WI38 (cell line): ENCODE results near the gene IMMP2L.
"Not testable (repeated sequence)": the region's sequence is repeated elsewhere in the genome, so short reads cannot be mapped to it uniquely, and the experiment has no call there.

Experiments used
- H3K4me3 ChIP-seq: 2 replicates; pipeline ENCODE4 v1.5.1; 2011; ENCODE audit warnings: low read depth, mild to moderate bottlenecking, control low read depth, low read length
- CTCF ChIP-seq: IDR thresholded peaks from 2 replicates; pipeline ENCODE4 v1.5.1; 2012; ENCODE audit warnings: low read depth, mild to moderate bottlenecking, control low read depth, low read length

The IMMP2L gene

GRCh38 chr7:111262293-111263116 lies 299.8 kb downstream of the IMMP2L start:
- no peak for TF ChIP-seq CTCF
- H3K4me3 ChIP-seq, result no peak overlapping the region

- H3K4me3 ChIP-seq, result no peak overlapping the region
- no peak for TF ChIP-seq CTCF
Measured at GRCh38 chr7:111261496-111261895, 300.8 kb downstream of the IMMP2L start.

- TF ChIP-seq CTCF, result no peak
- H3K4me3 ChIP-seq, result no peak overlapping the region
Measured at GRCh38 chr7:111259991-111260390, 302.3 kb downstream of the IMMP2L start.

GRCh38 chr7:111256391-111256790 lies 305.9 kb downstream of the IMMP2L start:
- no peak for TF ChIP-seq CTCF
- no peak overlapping the region for H3K4me3 ChIP-seq

GRCh38 chr7:111255576-111255975 lies 306.7 kb downstream of the IMMP2L start:
- TF ChIP-seq CTCF, result no peak
- H3K4me3 ChIP-seq, result no peak overlapping the region

GRCh38 chr7:111251365-111251764 lies 310.9 kb downstream of the IMMP2L start:
- H3K4me3 ChIP-seq, result not testable (repeated sequence)

- not testable (repeated sequence) for H3K4me3 ChIP-seq
Measured at GRCh38 chr7:111249807-111250206, 312.5 kb downstream of the IMMP2L start.

GRCh38 chr7:111242141-111242755 lies 320.0 kb downstream of the IMMP2L start:
- no peak overlapping the region for H3K4me3 ChIP-seq
- no peak for TF ChIP-seq CTCF
